Measurements from ENCODE around the gene DDR2.

The DDR2 gene

DNA sequence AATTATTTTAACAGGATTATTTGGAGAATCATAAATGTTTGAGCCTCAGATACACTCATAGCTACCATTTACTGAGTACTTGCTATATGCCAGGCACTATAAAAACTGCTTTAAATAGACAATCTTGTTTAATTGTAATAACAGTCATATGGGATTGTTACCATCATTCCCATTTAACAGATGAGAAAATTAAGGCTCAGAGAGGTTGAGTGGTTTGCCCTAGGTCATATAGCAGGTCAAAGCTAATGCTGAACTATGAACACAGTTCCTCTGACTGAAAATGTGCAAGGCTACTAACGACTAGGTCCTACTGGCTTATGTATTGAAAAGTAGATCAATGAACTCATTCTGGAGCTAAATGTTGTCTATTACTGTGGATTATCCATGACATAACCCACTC lies 63.4 kb downstream of the DDR2 start:
- Histone ChIP-seq H3K4me3 (IDR thresholded peaks at IDR 0.05; ENCODE audit: insufficient read depth, low read depth, low read length) (no peak overlapping the region), H3K36me3 (ENCODE audit: insufficient read depth) (no peaks in the 10 kb centered on the region), H3K79me2 (ENCODE audit: insufficient read depth, low read depth) (no peaks in the 10 kb centered on the region), H3K27me3 (ENCODE audit: insufficient read depth, low read depth) (no peaks in the 10 kb centered on the region), H2AFZ (ENCODE audit: low read depth) (no peak overlapping the region), H3K27ac (no peak overlapping the region), H4K20me1 (ENCODE audit: insufficient read depth) (no peaks in the 10 kb centered on the region), H3K9ac (no peak overlapping the region), H3K4me2 (no peak overlapping the region), H3K4me1 (ENCODE audit: low read depth, poor library complexity, severe bottlenecking) (no peaks in the 10 kb centered on the region)
- TF ChIP-seq, protein P1, sequence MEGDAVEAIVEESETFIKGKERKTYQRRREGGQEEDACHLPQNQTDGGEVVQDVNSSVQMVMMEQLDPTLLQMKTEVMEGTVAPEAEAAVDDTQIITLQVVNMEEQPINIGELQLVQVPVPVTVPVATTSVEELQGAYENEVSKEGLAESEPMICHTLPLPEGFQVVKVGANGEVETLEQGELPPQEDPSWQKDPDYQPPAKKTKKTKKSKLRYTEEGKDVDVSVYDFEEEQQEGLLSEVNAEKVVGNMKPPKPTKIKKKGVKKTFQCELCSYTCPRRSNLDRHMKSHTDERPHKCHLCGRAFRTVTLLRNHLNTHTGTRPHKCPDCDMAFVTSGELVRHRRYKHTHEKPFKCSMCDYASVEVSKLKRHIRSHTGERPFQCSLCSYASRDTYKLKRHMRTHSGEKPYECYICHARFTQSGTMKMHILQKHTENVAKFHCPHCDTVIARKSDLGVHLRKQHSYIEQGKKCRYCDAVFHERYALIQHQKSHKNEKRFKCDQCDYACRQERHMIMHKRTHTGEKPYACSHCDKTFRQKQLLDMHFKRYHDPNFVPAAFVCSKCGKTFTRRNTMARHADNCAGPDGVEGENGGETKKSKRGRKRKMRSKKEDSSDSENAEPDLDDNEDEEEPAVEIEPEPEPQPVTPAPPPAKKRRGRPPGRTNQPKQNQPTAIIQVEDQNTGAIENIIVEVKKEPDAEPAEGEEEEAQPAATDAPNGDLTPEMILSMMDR (conservative IDR thresholded peaks at IDR 0.05; ENCODE audit: low read depth, low read length): no peak

DNA sequence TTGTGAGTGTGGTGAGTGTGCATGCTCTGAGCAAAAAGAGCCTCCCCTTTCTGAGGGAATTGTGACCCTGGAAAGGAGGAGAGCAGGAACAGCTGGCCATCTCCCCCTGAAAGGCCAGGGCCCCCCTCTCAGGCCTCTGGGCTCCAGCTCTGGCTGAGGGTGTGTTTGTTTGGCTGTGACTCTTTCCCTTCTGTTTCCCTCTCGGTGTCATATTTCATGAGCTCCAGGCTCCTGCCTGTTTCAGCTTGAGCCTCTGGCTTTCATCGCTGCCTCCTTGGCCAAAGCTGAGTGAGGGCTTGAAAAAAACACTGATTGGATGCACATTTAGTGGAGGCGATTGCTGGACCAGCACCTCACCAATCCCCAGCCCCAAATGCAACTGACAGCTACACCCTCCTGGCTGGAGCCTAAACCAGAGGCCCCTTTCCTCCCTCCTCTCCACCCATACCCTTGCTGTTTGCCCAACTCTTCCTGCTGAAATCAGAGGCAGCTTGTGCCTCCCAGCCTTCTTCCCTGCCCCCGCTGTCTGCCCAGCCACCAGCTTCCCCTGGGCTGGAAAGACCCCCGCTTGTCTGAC lies 64.1 kb downstream of the DDR2 start:
- Histone ChIP-seq H4K20me1 (ENCODE audit: insufficient read depth) (no peaks in the 10 kb centered on the region), H2AFZ (ENCODE audit: low read depth) (no peak overlapping the region), H3K79me2 (ENCODE audit: insufficient read depth, low read depth) (no peaks in the 10 kb centered on the region), H3K9ac (no peak overlapping the region), H3K4me1 (ENCODE audit: low read depth, poor library complexity, severe bottlenecking) (no peaks in the 10 kb centered on the region), H3K4me2 (no peak overlapping the region), H3K27me3 (ENCODE audit: insufficient read depth, low read depth) (no peaks in the 10 kb centered on the region), H3K4me3 (IDR thresholded peaks at IDR 0.05; ENCODE audit: insufficient read depth, low read depth, low read length) (no peak overlapping the region), H3K27ac (no peak overlapping the region), H3K36me3 (ENCODE audit: insufficient read depth) (no peaks in the 10 kb centered on the region)
- TF ChIP-seq, protein P1 (conservative IDR thresholded peaks at IDR 0.05; ENCODE audit: low read depth, low read length): no peak

GRCh38 chr1:162697140-162697895 lies 65.1 kb downstream of the DDR2 start:
- Histone ChIP-seq H3K36me3 (ENCODE audit: insufficient read depth) (no peaks in the 10 kb centered on the region), H3K9ac (no peak overlapping the region), H3K4me1 (ENCODE audit: low read depth, poor library complexity, severe bottlenecking) (no peaks in the 10 kb centered on the region), H2AFZ (ENCODE audit: low read depth) (no peak overlapping the region), H3K79me2 (ENCODE audit: insufficient read depth, low read depth) (no peaks in the 10 kb centered on the region), H3K27me3 (ENCODE audit: insufficient read depth, low read depth) (no peaks in the 10 kb centered on the region), H3K4me2 (no peak overlapping the region), H3K27ac (no peak overlapping the region), H4K20me1 (ENCODE audit: insufficient read depth) (no peaks in the 10 kb centered on the region), H3K4me3 (IDR thresholded peaks at IDR 0.05; ENCODE audit: insufficient read depth, low read depth, low read length) (no peak overlapping the region)
- TF ChIP-seq, protein P1 (conservative IDR thresholded peaks at IDR 0.05; ENCODE audit: low read depth, low read length): no peak

DNA sequence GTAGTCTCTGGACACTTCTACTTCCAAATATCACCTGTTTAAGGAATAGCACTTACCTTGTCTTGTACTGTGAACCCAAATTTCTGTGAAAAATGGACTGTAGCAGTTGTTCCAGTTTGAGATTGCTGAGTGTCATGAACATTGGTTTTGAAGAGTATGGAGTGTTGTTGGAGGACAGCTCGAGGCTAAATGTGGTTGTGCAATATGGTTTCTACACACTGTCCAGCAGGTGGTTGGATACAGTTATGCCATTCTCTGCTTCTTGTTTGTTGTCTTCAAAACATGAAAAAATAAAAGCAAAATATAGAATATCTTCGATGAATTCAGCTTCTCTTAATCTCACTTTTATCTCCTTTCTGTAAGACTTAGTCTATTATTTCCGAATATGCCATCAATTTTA lies 67.1 kb downstream of the DDR2 start:
- TF ChIP-seq, protein P1 (conservative IDR thresholded peaks at IDR 0.05; ENCODE audit: low read depth, low read length): no peak
- H3K4me1 ChIP-seq (ENCODE audit: low read depth, poor library complexity, severe bottlenecking): no peaks in the 10 kb centered on the region
- H3K9ac ChIP-seq: no peak overlapping the region
- H2AFZ ChIP-seq (ENCODE audit: low read depth): no peak overlapping the region
- H3K4me2 ChIP-seq: no peak overlapping the region
- no peaks in the 10 kb centered on the region for H3K36me3 ChIP-seq (ENCODE audit: insufficient read depth)
- no peaks in the 10 kb centered on the region for H3K27me3 ChIP-seq (ENCODE audit: insufficient read depth, low read depth)
- no peak overlapping the region for H3K27ac ChIP-seq
- H4K20me1 ChIP-seq (ENCODE audit: insufficient read depth): no peaks in the 10 kb centered on the region
- no peaks in the 10 kb centered on the region for H3K79me2 ChIP-seq (ENCODE audit: insufficient read depth, low read depth)
- H3K4me3 ChIP-seq (IDR thresholded peaks at IDR 0.05; ENCODE audit: insufficient read depth, low read depth, low read length): no peak overlapping the region

All from KMS-11 (cell line).